Activated T-helper 9 cell treated with anti-CD3 and anti-CD28 coated beads, Interleukin-2, amount 50 U/mL, for 16 hours (primary cell): ENCODE results near the gene LDHB.
"Not testable (repeated sequence)": the region's sequence is repeated elsewhere in the genome, so short reads cannot be mapped to it uniquely, and the experiment has no call there.

Experiments used
- DNase-seq: peaks from one replicate; pipeline ENCODE4 v3.0.0-alpha.2; 2020; ENCODE audit warnings: low read depth

The LDHB gene

GRCh38 chr12:21607701-21608100, 49.9 kb downstream of the LDHB start:
- DNase-seq: no peak

DNA sequence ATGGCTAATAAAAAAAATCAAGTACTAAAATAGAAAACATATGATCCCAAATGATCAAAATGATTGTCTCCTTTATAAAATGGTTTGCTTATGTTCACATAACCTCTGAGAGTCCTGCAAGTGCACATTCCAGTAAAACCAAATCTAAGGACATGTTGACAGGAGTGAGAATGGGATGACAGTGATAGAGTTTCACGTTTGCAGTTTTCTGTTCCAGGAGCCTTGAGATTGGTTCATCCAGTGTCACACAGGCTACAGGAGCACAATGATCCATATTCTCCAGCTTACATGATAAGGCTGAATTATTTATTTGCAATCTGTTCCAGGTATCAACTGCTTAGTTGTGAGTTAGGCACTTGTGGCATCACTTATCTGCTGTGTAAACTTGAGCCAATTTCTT, 51.5 kb downstream of the LDHB start:
- DNase-seq: no peak

GRCh38 chr12:21604245-21605101, 53.2 kb downstream of the LDHB start, which contains the start of gene GYS2:
GYS2 (minus strand) TSS chr12:21604847; CDS start chr12:21604592, 255 bp downstream.
- DNase-seq: no peak

DNA sequence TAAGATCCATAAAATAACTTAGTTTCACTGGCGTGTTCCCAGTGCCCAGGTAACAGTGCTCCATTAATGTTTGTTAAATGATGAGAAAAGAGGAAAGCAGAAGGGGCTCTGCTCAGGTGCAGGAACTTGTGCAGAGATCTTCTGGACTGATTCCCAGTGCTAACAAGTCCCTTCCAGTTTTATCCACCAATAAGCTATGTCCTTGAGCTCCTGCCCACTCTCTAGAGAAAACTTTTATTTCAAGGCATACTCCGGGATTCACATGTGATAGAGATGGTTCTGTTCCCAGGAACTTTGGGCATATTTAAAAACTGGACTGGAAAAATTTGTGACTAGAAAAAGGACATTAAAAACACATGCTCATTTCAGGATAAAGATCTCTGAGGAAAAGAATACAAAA, 54.9 kb downstream of the LDHB start:
- DNase-seq: no peak

GRCh38 chr12:21600196-21600595, 57.4 kb downstream of the LDHB start:
- DNase-seq: no peak

- no peak for DNase-seq
Measured at GRCh38 chr12:21599143-21599999, 58.3 kb downstream of the LDHB start.

DNA sequence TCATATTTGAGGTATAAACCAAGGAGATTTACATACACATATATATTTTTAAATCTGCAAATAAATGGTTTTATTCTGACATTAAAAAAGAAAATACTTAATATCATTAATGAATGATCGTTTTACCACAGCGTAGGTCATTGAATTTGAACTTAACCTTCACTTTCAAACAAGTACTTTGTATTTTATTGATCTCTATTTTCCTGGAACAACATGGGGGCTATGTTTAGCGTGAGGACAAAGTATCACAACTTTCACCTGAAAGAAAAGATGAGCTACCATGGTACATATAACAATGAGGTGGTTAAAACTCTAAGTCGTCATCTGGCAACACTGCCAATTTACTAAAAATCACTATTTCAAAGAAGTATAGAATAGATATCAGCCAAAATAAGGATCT, 59.0 kb downstream of the LDHB start:
- DNase-seq: no peak

DNA sequence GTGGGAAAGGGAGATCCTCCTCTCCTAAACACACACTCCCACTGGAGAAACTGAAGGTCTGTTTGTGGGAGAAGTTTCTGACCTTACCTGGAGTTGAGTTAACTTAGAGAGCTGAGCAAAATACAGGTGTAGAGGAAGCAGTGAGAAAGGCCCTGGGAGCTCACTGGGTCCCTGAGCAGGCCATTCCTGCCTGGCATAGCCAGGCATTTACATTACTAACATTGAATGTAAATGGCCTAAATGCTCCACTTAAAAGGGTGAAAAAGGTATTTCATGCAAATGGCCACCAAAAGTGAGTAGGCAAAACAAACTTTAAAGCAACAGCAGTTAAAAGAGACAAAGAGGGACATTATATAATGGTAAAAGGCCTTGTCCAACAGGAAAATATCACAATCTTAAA, 62.3 kb downstream of the LDHB start:
- DNase-seq: not testable (repeated sequence)

DNA sequence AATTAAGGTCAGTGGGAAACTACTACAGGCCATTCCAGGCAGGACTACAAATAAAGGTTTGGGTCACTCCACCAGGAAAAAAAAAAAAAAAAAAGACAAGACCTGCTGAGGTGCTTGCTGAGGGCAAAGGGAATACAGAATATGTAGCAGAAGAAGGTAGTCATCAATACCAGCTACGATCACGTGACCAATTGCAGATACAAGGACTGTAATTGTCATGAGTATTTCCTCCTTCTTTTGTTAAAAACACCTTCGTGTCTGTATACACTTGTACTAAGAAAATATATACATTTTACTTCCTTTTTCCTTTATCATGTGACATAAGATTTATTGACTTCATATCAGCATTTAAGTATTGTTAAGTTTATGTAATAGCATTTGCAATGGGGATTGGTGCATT, 72.2 kb downstream of the LDHB start:
- no peak for DNase-seq
